NCI-H526 treated with DMSO at 0.1 percent for 48 hours (cell line): ENCODE data around the gene SRPK2.
A peak's percentile ranks its signal among the peaks of the same experiment; 100 is the strongest.
"Not testable (repeated sequence)": the region's sequence is repeated elsewhere in the genome, so short reads cannot be mapped to it uniquely, and the experiment has no call there.

Experiments used
- DNase-seq: peaks from one replicate; lab custom pipeline; 2025; lab: John Stamatoyannopoulos, UW

Gene SRPK2

DNA sequence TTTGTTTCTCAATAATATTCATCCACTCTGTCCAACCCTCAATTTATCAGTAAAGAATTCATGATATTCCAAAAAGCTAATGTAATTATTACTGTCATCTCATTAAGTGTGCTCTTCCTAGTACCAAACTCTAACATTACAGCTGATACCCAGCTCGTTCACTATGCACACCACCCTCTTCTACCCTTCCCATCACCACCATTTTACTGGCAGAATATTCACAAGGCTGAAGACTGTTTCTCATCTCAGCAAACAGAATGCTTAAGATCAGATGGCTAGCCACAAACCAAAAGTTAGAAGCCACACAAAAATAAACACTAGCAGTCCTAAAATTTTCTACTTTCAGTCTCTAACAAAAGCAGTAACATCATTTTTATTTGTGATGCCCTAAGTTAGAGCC is 121.5 kb downstream of the SRPK2 start:
- DNase-seq: no peak

DNA sequence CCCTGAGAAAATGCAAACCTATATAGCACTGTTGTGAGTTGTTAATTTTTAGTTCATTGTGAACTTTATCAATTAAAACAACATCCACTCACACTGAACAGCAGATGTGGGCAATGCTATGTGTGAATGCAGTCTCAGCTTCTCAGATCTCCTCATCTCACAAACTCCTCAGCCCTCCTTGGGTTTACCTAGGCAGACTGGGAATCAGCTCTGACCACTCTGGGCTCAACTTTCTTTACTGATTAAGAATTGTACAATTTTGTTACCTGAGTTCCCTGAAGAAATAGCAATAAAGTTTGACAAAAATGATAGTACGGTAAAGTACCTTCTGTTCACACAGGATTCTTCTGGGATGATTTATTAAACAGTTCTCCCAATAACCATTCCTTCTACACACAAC is 124.0 kb downstream of the SRPK2 start:
- DNase-seq: no peak

DNA sequence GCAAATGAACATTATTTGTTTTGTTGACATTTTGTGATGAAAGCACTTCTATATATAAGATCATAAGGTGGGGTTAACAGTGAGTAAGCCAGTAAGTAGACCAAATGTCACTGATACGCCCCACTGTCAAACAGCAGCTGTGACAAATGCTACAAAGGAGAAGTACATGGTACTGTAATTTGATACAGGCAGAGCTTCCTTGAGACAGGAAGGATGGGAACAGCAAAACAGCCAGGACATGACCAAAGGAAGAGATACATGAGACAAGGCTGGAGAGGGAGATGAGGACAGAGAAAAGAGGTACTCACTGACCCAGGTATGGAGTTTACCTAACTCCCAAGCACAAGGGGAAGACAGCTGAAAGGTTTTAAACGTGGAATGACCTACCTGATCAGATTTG is 127.0 kb downstream of the SRPK2 start:
- DNase-seq: peak; percentile 35

DNA sequence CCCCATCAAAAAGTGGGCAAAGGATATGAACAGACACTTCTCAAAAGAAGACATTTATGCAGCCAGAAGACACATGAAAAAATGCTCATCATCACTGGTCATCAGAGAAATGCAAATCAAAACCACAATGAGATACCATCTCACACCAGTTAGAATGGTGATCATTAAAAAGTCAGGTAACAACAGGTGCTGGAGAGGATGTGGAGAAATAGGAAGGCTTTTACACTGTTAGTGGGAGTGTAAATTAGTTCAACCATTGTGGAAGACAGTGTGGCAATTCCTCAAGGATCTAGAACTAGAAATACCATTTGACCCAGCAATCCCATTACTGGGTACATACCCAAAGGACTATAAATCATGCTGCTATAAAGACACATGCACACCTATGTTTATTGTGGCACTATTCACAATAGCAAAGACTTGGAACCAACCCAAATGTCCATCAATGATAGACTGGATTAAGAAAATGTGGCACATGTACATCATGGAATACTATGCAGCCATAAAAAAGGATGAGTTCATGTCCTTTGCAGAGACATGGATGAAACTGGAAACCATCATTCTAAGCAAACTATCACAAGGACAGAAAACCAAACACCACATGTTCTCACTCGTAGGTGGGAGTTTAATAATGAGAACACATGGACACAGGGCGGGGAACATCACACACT is 128.4 kb downstream of the SRPK2 start:
- not testable (repeated sequence) for DNase-seq

DNA sequence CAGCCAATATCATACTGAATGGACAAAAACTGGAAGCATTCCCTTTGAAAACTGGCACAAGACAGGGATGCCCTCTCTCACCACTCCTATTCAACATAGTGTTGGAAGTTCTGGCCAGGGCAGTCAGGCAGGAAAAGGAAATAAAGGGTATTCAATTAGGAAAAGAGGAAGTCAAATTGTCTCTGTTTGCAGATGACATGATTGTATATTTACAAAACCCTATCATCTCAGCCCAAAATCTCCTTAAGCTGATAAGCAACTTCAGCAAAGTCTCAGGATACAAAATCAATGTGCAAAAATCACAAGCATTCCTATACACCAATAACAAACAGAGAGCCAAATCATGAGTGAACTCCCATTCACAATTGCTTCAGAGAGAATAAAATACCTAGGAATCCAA is 129.8 kb downstream of the SRPK2 start:
- DNase-seq: not testable (repeated sequence)

DNA sequence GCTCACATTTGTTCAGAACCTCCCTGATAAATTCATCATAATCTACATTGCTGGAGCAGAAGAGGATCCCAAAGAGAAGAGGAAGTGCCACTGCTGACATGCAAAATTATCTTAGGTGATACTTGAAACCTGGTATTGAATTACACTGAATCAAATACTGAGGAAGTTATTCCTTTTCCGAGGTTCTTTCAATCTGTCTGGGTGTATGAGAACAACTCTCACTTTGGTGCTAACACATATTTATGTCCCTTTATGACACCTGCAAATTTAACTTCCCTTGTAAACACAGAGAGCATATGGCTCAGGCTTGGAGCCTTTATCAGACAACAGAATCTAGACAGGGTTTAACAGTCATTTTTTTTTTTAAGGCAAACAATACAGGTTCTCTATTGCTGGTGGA is 131.4 kb downstream of the SRPK2 start:
- DNase-seq: peak; percentile 92

DNA sequence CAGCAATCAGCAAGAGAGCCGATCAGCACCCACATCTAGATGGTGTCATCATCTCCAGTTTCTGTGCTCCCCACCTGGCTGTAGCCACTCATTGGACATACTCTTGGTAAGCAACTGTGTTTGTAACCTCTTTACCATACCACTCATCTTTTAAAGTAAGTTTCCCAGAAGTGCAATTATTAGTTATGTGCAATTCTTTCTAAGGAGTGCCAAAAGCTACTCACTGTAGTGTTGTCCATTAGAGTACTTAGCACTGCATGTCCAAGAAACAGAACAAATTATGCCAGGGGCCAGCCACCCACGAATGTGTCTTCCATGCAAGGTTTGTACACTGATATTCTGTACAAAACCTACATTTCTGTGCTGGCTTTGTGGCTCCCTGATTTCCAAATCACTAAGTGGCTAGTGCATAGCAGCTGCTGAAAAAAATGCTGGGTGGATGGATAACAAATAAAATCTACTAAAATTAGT is 131.9 kb downstream of the SRPK2 start:
- no peak for DNase-seq

DNA sequence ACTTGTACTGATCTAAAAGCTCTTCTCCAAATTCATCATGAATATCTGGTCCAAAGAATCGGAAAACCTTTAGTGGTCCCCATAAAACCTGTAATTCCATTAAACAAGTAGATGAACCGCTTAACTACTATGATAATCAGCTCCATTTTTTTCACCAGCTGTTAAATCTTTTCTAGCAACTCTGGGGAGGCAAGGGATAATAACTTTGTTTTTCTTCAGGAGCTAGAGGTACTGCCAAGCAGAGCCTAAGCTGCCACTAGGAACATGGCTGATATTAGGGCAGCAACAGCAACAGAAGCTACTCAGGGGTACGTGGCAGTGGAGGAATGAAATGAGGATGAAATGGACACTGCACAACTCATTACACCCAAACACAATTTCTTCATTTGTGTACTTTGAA is 138.0 kb downstream of the SRPK2 start:
- DNase-seq: no peak

DNA sequence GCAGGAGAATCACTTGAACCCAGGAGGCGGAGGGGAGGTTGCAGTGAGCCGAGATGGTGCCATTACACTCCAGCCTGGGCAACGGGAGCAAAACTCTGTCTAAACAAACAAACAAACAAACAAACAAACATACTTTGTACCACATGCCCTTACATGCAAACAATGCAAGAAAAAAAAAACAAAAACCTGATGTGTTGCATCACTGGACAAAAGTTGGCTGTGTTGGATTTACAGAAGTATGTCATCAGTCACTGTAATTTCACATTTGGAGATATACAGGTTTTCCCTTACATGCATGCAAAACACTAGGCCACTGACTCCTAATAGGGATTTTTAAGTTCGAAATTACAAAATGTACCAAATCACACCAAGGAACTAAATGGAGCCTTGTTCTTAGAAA is 138.5 kb downstream of the SRPK2 start:
- no peak for DNase-seq

DNA sequence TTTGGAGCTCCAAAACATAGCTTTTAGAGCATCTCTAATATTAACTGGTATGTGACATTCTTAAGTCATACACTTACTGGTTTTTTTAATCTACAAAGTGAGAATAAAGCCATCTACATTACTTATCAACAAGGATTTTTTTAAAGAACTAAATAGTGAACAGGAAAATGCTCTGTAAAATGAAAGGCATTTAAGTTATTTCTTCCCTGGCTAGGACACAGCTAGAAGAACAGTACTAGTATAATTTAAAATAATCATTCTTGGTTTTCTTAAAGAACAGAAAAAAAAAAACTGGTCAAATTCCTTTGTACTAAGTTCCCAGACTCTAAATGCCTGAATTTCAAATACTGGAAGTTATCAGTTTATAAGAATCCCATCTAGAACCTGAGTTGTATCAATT is 139.5 kb downstream of the SRPK2 start:
- DNase-seq: no peak

DNA sequence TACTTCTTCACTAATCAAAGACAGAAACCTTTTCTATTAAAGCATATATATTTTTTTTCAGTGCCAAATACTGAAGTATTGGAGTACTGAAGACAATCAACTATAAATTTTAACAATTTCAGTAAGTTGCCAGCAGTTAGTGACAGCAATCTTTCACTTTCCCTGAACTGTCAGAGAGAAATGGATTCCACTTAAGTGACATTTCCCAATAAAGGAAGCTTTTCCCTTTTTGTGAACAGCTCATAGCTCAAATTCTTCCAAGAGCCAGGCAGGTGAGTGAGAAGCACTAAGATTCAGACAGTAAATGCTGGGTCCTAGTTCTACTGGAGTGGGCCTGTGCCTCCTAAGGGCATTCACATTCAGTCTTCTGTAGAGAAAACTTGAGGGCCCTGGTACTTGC is 142.0 kb downstream of the SRPK2 start:
- no peak for DNase-seq

DNA sequence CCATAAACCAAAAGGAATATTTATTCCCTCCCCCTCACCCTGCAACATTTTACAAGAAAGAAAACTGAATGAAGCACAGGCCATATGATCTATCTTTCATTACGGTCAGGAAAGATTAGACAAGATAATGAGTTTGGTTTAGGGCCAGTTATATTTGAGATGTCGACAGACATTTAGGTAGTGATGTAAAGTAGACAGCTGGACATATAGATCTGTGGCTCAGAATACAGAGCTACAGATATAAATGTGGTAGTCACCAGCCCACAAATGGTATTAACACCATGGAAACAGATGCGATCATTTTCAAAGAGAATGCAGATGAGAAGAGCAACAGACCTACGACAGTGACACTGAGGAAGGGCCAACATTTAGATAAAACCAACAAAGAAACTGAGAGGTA is 142.5 kb downstream of the SRPK2 start:
- no peak for DNase-seq

DNA sequence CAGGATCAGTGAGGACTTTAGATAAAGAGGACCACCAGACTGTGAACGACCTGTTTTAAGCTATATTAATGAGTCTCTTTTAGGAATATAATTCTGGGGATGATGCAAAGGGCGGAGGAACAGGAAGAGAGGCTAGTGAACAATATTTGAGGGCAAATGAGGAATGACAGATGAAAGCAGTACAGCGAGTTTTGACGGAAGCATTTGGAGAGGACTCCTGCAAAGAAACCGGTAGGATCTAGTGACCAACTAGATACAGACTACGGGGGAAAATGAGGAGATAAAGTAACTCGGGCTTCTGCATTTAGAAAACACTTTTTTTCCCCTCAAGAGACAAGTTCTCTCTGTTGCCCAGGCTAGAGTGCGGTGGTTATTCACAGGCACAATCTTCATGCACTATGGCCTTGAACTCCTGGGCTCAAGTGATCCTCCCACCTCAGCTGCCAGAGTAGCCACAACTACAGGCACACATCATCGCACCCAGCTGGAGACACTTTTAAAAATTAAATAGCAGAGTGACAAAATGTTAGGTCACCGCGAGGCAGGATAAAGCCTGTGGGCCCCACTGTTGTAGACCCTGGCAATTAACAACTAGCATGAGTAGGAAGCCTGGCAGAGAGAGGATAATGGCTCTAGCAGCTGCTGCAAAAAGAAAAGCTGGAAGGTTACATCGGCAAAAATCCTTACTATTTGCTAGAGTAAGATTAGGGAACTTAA is 143.2 kb downstream of the SRPK2 start:
- DNase-seq: no peak

DNA sequence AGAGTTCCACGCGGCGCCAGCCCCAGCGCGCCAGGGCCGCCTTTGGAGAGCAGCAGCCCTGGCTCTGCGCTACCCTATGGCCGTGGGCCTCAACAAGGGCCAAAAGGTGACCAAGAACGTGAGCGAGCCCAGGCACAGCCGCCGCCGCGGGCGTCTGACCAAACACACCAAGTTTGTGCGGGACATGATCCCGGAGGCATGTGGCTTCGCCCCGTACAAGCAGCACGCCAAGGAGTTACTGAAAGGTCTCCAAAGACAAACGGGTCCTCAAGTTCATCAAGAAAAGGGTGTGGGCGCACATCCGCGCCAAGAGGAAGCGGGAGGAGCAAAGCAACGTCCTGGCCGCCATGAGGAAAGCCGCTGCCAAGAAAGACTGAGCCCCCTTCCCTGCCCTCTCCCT is 144.1 kb downstream of the SRPK2 start:
- DNase-seq: no peak

DNA sequence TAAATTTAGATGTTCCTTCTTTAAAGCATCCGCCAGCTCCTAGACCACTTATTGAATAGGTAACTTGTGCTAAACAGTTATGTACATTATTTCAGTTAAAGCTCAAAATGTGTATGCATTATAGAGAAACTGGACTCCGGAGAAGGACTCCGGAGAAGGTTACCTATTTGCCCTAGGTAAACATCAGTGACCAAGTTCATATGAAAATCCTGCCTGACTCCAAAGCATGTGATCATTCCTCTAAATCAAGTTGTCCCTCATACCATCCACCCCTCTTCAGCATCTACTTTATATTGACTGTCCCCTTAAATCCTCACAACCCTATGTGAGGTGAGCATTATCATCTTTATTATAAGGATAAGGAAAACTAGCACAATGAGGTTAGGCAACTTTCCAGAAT is 147.5 kb downstream of the SRPK2 start:
- DNase-seq: no peak

DNA sequence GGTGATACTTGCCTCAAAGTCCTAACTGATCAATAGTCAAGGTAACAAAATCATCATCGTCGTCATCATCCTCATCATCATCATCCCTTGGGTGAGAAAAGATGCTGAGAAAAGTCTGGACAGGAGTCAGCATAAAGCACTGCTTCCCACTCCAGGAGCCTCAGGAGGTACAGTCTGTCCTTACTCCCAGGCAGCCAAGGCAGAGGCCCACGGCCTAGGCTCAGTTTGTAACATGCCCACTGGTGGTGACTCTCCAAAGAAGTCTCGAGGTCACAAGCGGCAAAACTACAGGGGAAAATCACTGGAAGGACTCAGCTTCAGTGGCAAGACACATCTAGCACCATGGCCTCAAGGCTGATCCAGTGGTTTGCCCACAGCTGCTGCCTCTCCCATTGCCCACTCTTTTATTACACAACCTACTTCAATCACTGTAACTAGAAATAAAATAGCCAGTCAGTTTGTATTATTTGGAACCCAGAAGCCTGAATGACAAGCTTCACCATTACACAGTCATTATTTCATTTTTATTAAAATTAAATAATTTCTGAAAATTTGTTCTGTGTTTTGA is 150.4 kb downstream of the SRPK2 start:
- no peak for DNase-seq

DNA sequence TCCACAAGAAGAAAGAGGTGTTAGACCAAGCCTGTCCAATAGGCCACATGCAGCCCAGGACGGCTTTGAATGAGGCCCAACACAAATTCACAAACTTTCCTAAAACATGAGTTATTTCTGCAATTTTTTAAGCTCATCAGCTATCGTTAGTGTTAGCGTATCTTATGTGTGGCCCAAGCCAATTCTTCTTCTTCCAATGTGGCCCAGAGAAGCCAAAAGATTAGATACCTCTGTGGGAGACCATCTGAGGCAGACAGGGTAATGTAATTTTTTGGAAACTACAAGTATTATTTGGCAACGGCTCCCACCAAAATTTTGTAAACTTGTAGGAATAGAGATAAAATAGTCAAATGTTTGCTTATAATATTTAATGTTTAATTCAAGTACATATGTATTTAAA is 153.8 kb downstream of the SRPK2 start:
- DNase-seq: no peak

DNA sequence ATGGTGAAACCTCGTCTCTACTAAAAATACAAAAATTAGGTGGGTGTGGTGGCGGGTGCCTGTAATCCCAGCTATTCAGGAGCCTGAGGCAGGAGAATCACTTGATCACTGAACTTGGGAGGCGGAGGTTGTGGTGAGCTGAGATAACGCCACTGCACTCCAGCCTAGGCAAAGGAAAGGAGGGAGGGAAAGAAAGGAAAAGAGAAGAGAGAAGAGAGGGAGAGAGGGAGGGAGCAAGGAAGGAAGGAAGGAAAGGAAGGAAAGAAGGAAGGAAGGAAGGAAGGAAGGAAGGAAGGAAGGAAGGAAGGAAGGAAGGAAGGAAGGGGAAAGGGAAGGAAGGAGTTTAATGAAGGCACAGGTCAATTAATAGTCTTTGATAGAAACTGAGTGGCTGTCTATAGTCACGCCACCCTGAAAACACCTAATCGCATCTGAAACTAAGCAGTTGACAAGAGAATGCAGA is 155.9 kb downstream of the SRPK2 start:
- DNase-seq: not testable (repeated sequence)

DNA sequence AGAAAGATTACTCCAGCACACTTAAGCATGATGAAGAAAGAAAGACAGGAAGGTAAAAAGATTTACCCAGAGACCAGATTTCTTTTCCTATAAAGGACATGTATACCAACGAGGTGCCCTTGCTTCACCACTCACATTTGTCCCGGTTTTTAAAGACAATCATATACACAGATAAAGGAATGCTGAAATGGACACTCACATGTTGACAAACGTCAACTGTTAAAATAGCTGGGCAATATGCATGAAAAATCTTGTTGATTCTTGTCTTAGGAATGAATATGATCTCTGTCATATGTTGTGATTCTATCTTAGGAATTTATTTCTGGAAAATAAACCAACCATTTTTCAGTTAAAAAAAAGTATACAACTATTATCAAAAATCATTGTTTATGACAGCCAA is 158.2 kb downstream of the SRPK2 start:
- no peak for DNase-seq

DNA sequence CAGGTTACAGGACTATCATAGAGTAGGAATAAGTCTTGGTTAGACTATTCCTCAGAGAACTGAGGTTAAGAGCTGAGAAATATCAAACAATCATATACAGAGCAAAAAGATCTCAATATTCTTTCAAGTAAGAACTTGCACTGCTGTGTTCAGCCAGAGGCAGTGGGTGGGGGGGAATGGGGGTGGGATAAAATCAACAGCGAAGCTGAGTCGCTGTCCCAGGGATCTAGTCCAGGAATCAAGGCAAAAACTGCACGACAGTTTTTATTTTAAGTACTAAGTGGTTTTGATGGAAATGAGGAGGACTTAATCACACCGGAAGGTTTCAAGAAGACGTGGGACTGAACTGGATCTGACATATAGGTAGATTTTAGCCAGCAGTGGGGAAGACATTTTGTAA is 159.1 kb downstream of the SRPK2 start:
- no peak for DNase-seq

DNA sequence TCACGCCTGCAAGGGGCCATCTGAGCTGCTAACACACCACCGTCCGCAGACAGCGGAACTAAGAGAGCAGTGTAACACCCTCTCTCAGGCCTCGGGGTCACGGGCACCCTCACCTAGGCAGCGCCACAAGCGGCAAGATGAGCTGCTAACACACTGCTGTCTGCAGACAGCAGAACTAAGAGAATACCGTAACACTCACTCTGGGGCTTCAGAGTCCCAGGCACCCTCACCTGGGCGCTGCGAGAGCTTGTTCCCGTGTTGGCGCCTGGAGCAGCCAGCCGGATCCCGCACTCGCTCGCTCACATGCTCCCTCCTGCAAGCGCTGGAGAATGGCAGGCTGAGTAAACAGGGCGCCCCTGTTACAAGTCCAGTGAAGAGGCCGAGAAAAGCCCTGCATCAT is 160.2 kb downstream of the SRPK2 start:
- no peak for DNase-seq

DNA sequence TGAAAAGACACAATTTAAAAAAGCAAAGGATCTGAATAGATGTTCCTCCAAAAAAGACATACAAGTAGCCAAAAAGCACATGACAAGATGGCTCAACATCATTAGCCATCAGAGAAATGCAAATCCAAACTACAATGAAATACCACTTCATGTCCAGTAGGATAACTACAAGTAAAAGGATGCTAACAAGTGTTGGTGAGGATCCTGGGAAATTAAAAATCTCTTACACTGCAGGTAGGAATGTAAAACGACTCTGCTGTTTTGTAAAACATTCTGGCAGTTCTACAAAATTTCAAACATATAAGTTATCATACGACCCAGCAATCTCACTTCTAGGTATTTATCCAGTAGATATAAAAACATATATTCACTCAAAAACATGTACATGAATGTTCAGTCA is 161.3 kb downstream of the SRPK2 start:
- DNase-seq: no peak

DNA sequence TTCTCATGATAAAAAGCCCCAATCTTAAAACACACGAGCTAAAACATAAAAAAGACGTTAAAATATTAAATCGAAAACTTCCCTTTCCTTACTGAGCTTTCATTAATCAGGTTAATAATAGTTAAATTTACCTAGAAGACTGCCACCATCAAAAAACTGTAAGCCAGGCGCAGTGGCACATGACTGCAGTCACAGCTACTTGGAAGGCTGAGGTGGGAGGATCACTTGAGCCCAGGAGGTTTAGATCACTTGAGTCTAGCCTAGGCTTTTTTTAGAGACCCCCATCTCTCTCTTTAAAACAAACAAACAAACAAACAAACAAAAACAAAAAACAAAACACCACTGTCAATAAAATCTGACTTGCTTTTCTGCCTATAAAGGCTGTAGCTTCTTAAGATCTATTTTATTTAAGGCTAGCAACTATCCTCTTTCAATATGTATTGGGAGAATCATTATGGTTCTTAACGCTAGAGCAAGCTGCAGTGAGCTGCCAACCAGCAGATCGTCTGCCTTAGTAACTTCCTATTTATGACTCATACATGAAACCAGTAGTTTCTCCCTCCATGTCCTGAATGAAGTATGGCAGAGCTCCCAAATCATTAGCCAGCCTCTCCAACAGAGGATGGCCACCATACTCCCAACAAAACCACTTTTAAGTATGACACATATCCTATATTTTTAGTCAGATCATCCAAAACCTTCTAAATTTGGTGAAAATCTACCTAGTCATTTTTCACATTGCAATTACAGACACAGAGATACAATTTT is 163.7 kb downstream of the SRPK2 start:
- no peak for DNase-seq
